ENCODE data around the gene SUSD4. TPM values are rescaled to one million over a fixed set of nuclear protein-coding genes. Genes with fewer than 3 reads are reported as not detected.

The SUSD4 gene
- total RNA-seq, 1 donor from 2014 or later: not detected

DNA sequence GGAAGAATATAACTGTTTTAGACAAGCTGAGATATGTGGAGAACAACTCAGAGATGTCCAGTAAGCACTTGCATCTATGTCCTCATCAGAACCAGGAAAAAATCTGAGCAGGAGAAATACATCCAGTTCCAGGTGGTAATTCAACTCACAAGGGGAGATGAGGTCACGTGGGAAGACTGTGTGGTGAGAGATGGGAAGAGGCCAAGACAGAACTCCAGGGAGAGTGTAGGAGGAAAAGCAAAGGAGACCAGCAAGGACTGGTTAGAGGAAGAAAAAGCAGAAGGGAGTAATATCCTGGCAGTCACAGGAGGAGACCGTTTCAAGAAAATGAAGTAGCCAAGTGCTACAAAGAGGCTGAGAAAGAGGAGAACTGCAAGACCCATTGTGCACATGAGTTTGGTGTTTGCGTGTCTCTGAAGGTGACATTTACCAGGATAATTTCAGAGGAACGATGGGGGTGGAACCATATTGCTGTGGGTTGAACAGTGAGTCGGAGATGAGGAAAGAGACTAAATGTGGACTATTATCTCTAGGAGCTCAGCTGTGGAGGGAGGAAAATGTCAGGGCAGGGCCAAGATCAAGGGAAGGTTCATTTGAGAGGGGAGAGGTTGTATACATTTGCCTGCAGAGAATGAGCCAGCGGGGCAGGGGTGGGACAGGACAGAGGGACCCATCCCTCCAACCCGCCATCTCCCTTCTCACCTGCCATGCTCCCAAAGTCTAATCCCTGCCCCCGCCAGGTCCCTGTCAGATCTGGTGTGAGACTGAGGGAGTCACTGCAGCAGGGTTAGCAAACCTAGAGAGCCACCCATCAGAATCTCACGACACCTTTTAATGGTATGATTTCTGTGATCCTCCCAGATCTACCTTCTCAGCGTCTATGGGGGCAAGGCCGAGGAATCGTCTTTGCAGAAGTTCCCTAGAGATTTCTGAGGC, 24.9 kb downstream of the SUSD4 start:
- no peaks in the 10 kb centered on the region for H3K4me1 Mint-ChIP-seq (ENCODE audit: unreplicated experiment)
- no peaks in the 10 kb centered on the region for H3K36me3 Mint-ChIP-seq (ENCODE audit: unreplicated experiment)
- TF ChIP-seq, protein P1, sequence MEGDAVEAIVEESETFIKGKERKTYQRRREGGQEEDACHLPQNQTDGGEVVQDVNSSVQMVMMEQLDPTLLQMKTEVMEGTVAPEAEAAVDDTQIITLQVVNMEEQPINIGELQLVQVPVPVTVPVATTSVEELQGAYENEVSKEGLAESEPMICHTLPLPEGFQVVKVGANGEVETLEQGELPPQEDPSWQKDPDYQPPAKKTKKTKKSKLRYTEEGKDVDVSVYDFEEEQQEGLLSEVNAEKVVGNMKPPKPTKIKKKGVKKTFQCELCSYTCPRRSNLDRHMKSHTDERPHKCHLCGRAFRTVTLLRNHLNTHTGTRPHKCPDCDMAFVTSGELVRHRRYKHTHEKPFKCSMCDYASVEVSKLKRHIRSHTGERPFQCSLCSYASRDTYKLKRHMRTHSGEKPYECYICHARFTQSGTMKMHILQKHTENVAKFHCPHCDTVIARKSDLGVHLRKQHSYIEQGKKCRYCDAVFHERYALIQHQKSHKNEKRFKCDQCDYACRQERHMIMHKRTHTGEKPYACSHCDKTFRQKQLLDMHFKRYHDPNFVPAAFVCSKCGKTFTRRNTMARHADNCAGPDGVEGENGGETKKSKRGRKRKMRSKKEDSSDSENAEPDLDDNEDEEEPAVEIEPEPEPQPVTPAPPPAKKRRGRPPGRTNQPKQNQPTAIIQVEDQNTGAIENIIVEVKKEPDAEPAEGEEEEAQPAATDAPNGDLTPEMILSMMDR (IDR thresholded peaks at IDR 0.05): no peak
- no peak overlapping the region for H3K27ac Mint-ChIP-seq (ENCODE audit: unreplicated experiment)
- no peak overlapping the region for H3K4me3 Mint-ChIP-seq (ENCODE audit: unreplicated experiment)
- H3K9me3 Mint-ChIP-seq (ENCODE audit: unreplicated experiment): peaks cover 4% of the 10 kb centered on the region
- H3K27me3 Mint-ChIP-seq (ENCODE audit: unreplicated experiment): peaks cover 5% of the 10 kb centered on the region
- no peak for DNase-seq (ENCODE audit: extremely low spot score, unreplicated experiment)

DNA sequence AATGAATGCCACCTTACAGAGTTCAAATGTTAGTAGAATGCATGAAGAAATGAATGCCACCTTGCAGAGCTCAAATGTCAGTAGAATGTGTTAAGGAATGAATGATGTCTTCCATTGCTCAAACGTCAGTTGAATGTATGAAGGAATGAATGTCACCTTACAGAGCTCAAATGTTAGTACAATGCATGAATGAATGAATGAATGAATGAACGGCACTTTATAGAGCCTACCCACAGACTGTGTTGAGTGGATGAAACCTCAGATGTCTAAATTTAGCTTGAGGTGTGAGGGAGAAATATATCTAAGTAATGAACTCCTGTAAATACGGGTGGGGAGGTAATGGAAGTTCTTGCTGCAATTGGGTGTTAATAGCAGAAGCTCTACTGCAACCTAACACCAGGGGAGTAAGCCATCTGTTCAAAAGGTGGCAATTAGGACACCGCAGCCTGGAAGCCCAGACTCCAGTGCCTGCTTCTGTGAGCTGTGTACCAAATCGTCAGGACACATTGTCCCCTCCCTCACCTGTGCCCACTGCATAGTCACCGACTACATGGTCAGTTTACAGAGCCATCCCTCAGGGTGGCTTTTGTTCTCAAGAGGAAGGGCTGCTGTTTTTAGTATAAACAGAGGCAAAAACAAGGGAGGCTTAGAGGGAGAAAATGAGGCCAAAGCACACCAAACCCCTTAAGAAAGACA, 26.7 kb downstream of the SUSD4 start:
- Mint-ChIP-seq H3K4me1 (ENCODE audit: unreplicated experiment) (no peaks in the 10 kb centered on the region), H3K27ac (ENCODE audit: unreplicated experiment) (no peak overlapping the region), H3K4me3 (ENCODE audit: unreplicated experiment) (no peak overlapping the region), H3K27me3 (ENCODE audit: unreplicated experiment) (peaks cover 2% of the 10 kb centered on the region), H3K9me3 (ENCODE audit: unreplicated experiment) (peaks cover 4% of the 10 kb centered on the region), H3K36me3 (ENCODE audit: unreplicated experiment) (no peaks in the 10 kb centered on the region)
- DNase-seq (ENCODE audit: extremely low spot score, unreplicated experiment): no peak
- TF ChIP-seq, protein P1 (IDR thresholded peaks at IDR 0.05): no peak

DNA sequence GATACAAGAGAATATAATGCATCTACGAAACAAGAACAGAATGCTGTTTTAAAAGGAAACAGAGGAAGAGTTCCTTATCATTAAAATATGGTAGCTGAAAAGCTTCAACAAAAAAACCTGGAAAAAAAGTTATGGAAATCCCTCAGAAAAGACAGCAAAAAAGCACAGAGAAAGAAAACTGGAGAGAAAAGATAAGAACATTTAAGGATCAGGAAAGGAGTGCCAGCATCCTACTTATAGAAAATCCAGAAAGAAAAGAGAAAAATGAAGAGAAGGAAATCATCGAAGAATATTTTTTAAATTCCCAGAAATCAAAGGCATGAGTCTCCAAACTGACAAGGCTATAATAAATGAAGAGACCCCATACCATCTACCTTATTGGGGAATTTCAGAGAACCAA, 29.8 kb downstream of the SUSD4 start:
- Mint-ChIP-seq H3K4me1 (ENCODE audit: unreplicated experiment) (no peaks in the 10 kb centered on the region), H3K27ac (ENCODE audit: unreplicated experiment) (no peak overlapping the region), H3K4me3 (ENCODE audit: unreplicated experiment) (no peak overlapping the region), H3K9me3 (ENCODE audit: unreplicated experiment) (peaks cover 4% of the 10 kb centered on the region), H3K27me3 (ENCODE audit: unreplicated experiment) (peaks cover 2% of the 10 kb centered on the region), H3K36me3 (ENCODE audit: unreplicated experiment) (no peaks in the 10 kb centered on the region)
- DNase-seq (ENCODE audit: extremely low spot score, unreplicated experiment): no peak
- TF ChIP-seq, protein P1 (IDR thresholded peaks at IDR 0.05): no peak

DNA sequence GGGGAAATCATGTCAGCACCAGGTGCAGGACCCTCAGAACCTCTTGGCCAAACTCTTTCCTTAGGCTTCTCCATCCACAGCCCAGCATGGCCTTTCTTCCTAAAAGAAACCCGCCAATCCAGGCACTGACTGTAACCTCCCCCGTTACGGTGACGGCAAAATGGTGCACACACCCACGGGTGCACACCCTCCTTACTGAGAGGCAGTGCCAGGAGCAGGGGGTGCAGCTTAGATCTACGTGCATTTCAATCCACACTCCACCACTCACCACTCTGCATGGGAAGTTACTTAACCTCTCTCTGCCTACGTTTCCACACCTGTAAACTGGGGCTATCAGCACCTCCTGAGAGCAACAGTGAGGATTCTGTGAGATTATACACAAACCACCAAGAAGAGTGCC, 31.0 kb downstream of the SUSD4 start:
- Mint-ChIP-seq H3K36me3 (ENCODE audit: unreplicated experiment) (no peaks in the 10 kb centered on the region), H3K4me3 (ENCODE audit: unreplicated experiment) (no peak overlapping the region), H3K9me3 (ENCODE audit: unreplicated experiment) (peaks cover 4% of the 10 kb centered on the region), H3K27ac (ENCODE audit: unreplicated experiment) (no peak overlapping the region), H3K4me1 (ENCODE audit: unreplicated experiment) (no peaks in the 10 kb centered on the region), H3K27me3 (ENCODE audit: unreplicated experiment) (no peaks in the 10 kb centered on the region)
- TF ChIP-seq, protein P1 (IDR thresholded peaks at IDR 0.05): no peak
- DNase-seq (ENCODE audit: extremely low spot score, unreplicated experiment): no peak

DNA sequence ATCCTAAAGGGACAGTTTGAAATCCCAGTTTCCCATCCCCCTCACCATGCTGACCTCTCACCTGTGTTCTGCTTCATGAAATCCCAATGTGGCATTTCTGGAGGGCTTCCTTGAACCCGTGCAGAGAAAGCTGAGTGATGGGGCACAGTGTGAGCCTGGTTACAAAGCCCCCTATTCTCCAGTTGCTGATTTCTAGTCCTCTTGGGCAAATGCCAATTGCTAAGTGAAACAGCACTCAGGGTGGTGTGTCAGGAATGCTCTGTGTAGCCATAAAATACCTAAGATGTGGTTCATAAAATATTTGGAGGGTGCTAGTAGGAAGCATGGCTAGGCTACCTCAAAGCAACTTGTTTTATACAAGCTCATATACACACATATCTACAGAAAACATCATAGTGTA, 32.0 kb downstream of the SUSD4 start:
- Mint-ChIP-seq H3K4me3 (ENCODE audit: unreplicated experiment) (no peak overlapping the region), H3K27me3 (ENCODE audit: unreplicated experiment) (no peaks in the 10 kb centered on the region), H3K36me3 (ENCODE audit: unreplicated experiment) (no peaks in the 10 kb centered on the region), H3K27ac (ENCODE audit: unreplicated experiment) (no peak overlapping the region), H3K9me3 (ENCODE audit: unreplicated experiment) (peaks cover 10% of the 10 kb centered on the region), H3K4me1 (ENCODE audit: unreplicated experiment) (no peaks in the 10 kb centered on the region)
- TF ChIP-seq, protein P1 (IDR thresholded peaks at IDR 0.05): no peak
- DNase-seq (ENCODE audit: extremely low spot score, unreplicated experiment): no peak

Data from osteocyte (in vitro differentiated cells).